ENCODE results near the gene IFFO2. TPM values are rescaled to one million over a fixed set of nuclear protein-coding genes. Genes with fewer than 3 reads are reported as not detected.

The IFFO2 gene
- total RNA-seq, 3 donors from 2014 or later, result 5.8 to 35.3 (median 34.4) TPM

DNA sequence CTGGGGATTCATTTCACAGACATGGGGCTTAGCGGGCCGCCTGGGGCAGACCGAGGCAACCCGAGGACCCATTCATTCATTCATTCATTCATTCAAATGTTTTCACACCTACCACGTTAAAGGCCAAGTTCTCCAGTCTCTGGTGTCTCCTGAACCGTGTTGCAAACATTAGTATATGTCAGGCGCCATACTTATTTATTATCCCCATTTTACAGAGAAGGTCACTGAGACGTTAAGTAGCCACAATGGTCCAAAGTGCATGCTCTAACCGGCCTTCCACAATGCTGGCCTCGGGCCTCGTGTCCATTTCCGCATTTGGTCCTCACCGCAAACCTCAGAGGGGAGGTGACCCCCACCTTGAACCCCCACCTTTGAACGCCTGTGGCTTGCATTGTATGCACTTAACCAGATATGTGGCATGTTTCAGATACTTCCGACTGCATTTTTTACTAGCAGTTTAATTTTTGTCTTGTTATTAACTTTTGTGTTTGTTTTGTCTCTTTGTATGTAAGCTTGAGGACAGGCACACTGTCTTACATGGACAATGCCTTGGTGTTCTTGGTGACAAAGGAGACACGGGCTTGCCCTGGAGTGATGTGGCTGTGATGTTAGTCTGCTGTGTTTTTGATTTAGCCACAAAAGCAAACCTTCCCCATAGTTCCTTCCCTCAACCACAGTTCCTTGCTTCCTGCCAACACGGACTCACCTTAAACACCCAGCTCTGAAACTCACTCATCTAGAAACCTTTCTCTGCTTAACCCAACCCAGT is 1.2 kb upstream of the IFFO2 start:
- peak in 1 of 2 donors; percentile 83 for DNase-seq (ENCODE audit: low spot score in 2 of 2)
- Histone ChIP-seq H3K27ac (peak overlapping the region; percentile 88 to 92), H3K4me3 (peak overlapping the region in 2 of 3 donors; percentile 76 to 84), H3K4me1 (peaks cover 0 to 18% of the 10 kb centered on the region in 2 donors), H3K36me3 (no peaks in the 10 kb centered on the region), H3K9me3 (no peaks in the 10 kb centered on the region), H3K27me3 (no peaks in the 10 kb centered on the region)
- intact Hi-C loops (cut with DNase I; ENCODE audit: low total_unique reads), result loop anchor here (5.0 kb wide), 1 partner anchor 50 kb away; no protein-coding TSS in a partner anchor
- TF ChIP-seq, protein P1, sequence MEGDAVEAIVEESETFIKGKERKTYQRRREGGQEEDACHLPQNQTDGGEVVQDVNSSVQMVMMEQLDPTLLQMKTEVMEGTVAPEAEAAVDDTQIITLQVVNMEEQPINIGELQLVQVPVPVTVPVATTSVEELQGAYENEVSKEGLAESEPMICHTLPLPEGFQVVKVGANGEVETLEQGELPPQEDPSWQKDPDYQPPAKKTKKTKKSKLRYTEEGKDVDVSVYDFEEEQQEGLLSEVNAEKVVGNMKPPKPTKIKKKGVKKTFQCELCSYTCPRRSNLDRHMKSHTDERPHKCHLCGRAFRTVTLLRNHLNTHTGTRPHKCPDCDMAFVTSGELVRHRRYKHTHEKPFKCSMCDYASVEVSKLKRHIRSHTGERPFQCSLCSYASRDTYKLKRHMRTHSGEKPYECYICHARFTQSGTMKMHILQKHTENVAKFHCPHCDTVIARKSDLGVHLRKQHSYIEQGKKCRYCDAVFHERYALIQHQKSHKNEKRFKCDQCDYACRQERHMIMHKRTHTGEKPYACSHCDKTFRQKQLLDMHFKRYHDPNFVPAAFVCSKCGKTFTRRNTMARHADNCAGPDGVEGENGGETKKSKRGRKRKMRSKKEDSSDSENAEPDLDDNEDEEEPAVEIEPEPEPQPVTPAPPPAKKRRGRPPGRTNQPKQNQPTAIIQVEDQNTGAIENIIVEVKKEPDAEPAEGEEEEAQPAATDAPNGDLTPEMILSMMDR (IDR thresholded peaks at IDR 0.05), result no peak
- TF ChIP-seq POLR2AphosphoS5 (IDR thresholded peaks at IDR 0.05), result peak in 1 of 3 donors; percentile 44

DNA sequence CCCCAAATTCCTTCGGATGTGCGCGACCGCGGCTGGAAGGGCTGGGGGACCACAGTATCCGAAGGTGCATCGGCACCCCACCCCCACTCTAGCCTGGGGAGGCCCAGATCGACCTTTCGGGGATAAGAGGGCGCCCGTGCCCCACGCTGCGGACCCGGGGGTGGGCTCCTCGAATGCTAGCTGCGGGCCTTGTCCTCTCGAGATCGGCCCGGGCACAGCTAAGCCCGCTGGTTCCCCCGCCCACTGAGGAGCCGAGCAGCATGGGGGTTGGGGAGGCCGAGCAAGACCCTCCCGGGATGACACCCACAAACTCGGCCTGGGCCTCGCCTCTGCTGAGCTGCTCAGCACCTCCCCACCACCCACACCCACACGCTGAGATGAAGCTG is 653 bp upstream of the IFFO2 start:
- TF ChIP-seq POLR2AphosphoS5 (IDR thresholded peaks at IDR 0.05) (no peak), POLR2A (IDR thresholded peaks at IDR 0.05) (no peak)
- TF ChIP-seq, protein P1 (IDR thresholded peaks at IDR 0.05), result no peak
- Histone ChIP-seq H3K4me1 (peaks cover 0 to 18% of the 10 kb centered on the region in 2 donors), H3K9me3 (no peaks in the 10 kb centered on the region), H3K27ac (peak overlapping the region; percentile 88 to 92), H3K27me3 (no peaks in the 10 kb centered on the region), H3K36me3 (no peaks in the 10 kb centered on the region), H3K4me3 (peak overlapping the region; percentile 71 to 84 (median 76))
- intact Hi-C loops (cut with DNase I; ENCODE audit: low total_unique reads), result loop anchor here (5.0 kb wide), 1 partner anchor 50 kb away; no protein-coding TSS in a partner anchor
- peak in 1 of 2 donors; percentile 59 for DNase-seq (ENCODE audit: low spot score in 2 of 2)

DNA sequence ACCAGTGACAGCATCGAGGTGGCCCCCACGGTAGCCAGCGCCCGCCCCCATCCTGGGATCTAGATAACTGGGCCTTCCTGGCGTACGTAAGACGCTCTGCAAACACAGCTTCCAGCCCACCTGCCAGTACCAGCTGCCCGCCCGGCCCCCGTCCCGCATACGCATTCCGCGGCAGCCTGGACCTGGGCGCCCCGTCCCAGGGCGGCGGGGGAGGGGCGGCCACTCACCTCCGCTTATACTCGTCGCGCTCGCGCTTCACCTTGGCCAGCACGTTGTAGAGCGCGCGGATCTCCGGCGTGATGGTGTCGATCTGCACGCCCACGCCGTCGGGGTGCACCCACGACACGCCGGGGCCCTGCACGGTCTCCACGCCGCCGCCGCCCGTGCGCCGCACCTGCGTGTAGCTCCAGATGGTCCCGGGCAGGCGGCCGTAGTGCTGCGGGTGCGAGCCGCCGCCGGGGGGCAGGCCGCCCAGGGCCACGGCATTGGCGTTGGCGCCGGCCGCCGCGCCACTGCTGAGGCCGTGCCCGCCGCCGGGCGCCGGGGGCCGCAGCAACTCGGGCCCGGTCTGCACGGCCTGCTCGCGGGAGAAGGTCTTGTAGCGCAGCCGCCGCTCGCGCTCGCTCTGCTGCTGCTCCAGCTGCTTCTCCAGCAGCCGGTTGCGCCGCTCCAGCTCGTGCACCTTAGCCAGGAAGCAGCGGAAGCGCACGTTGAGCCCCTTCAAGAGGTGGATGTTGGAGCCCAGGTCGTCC is 859 bp downstream of the IFFO2 start:
- peaks cover 0 to 18% of the 10 kb centered on the region in 2 donors for H3K4me1 ChIP-seq
- intact Hi-C loops (cut with DNase I; ENCODE audit: low total_unique reads), result loop anchor here (5.0 kb wide), 1 partner anchor 48 kb away; no protein-coding TSS in a partner anchor
- DNase-seq (ENCODE audit: low spot score in 2 of 2), result no peak
- no peaks in the 10 kb centered on the region for H3K36me3 ChIP-seq
- H3K27me3 ChIP-seq, result no peaks in the 10 kb centered on the region
- H3K9me3 ChIP-seq, result no peaks in the 10 kb centered on the region
- peak overlapping the region; percentile 88 to 92 for H3K27ac ChIP-seq
- peak overlapping the region; percentile 71 to 84 (median 76) for H3K4me3 ChIP-seq
- peak in 2 of 3 donors; percentile 40 to 41 for TF ChIP-seq POLR2AphosphoS5 (IDR thresholded peaks at IDR 0.05)
- TF ChIP-seq, protein P1 (IDR thresholded peaks at IDR 0.05), result no peak
- TF ChIP-seq POLR2A (IDR thresholded peaks at IDR 0.05), result no peak

DNA sequence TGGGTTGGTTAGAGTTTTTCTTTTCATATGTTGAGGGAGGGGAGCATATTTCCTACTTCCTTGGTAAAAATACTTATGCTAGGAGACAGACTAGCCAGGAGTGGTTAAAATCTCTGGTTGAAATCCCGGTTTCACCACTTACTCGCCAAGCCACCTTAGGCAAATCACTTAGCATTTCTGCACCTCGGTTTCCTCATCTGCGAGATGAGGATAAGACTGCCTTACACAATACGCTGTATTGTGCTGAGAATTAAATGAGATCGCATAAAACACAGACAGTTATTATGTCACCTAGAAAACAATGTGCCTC is 1.4 kb downstream of the IFFO2 start:
- Histone ChIP-seq H3K4me1 (peaks cover 4 to 18% of the 10 kb centered on the region in 2 donors), H3K27me3 (no peaks in the 10 kb centered on the region), H3K9me3 (no peaks in the 10 kb centered on the region), H3K36me3 (no peaks in the 10 kb centered on the region), H3K4me3 (peak overlapping the region; percentile 71 to 84 (median 76)), H3K27ac (peak overlapping the region; percentile 88 to 92)
- intact Hi-C loops (cut with DNase I; ENCODE audit: low total_unique reads), result loop anchor here (5.0 kb wide), 1 partner anchor 48 kb away; no protein-coding TSS in a partner anchor
- DNase-seq (ENCODE audit: low spot score in 2 of 2), result no peak
- no peak for TF ChIP-seq POLR2A (IDR thresholded peaks at IDR 0.05)
- TF ChIP-seq, protein P1 (IDR thresholded peaks at IDR 0.05), result no peak
- TF ChIP-seq POLR2AphosphoS5 (IDR thresholded peaks at IDR 0.05), result no peak
